GM19324 (cell line): ENCODE measurements around the gene NEIL3.

ENCODE experiments used
- ATAC-seq: cut with Tn5 transposase; IDR thresholded peaks from one replicate; pipeline ENCODE4 v1.9.1; 2021; ENCODE audit warnings: mild to moderate bottlenecking, moderate library complexity; ENCODE audit not compliant: unreplicated experiment, low FRiP score

NEIL3 gene

GRCh38 chr4:177356206-177356605 lies 46.5 kb downstream of the NEIL3 start:
- ATAC-seq: no peak

- ATAC-seq: no peak
Observed at GRCh38 chr4:177356921-177357320, 47.2 kb downstream of the NEIL3 start.

- ATAC-seq: no peak
Observed at GRCh38 chr4:177367336-177367735, 57.7 kb downstream of the NEIL3 start.

GRCh38 chr4:177369372-177369771 lies 59.7 kb downstream of the NEIL3 start:
- no peak for ATAC-seq

- ATAC-seq: no peak
Observed at GRCh38 chr4:177371461-177371860, 61.8 kb downstream of the NEIL3 start.

- no peak for ATAC-seq
Observed at GRCh38 chr4:177374966-177375365, 65.3 kb downstream of the NEIL3 start.

- no peak for ATAC-seq
Observed at GRCh38 chr4:177375372-177375771, 65.7 kb downstream of the NEIL3 start.

GRCh38 chr4:177376024-177376423 lies 66.3 kb downstream of the NEIL3 start:
- no peak for ATAC-seq

- ATAC-seq: no peak
Observed at GRCh38 chr4:177380730-177381287, 71.1 kb downstream of the NEIL3 start.

- ATAC-seq: no peak
Observed at GRCh38 chr4:177381762-177382310, 72.2 kb downstream of the NEIL3 start.

- ATAC-seq: no peak
Observed at GRCh38 chr4:177384856-177385397, 75.3 kb downstream of the NEIL3 start.

- ATAC-seq: no peak
Observed at GRCh38 chr4:177385576-177386277, 76.1 kb downstream of the NEIL3 start.

- ATAC-seq: no peak
Observed at GRCh38 chr4:177386278-177386815, 76.7 kb downstream of the NEIL3 start.

GRCh38 chr4:177391287-177391686 lies 81.6 kb downstream of the NEIL3 start:
- ATAC-seq: no peak

- no peak for ATAC-seq
Observed at GRCh38 chr4:177391953-177392352, 82.3 kb downstream of the NEIL3 start.

GRCh38 chr4:177393236-177393635 lies 83.6 kb downstream of the NEIL3 start:
- no peak for ATAC-seq

- no peak for ATAC-seq
Observed at GRCh38 chr4:177396352-177396751, 86.7 kb downstream of the NEIL3 start.

GRCh38 chr4:177400030-177400429 lies 90.4 kb downstream of the NEIL3 start:
- no peak for ATAC-seq

- no peak for ATAC-seq
Observed at GRCh38 chr4:177401658-177402273, 92.1 kb downstream of the NEIL3 start.

GRCh38 chr4:177403746-177404145 lies 94.1 kb downstream of the NEIL3 start:
- ATAC-seq: no peak

GRCh38 chr4:177404342-177404741 lies 94.7 kb downstream of the NEIL3 start:
- no peak for ATAC-seq
